C4-2B (cell line): ENCODE measurements around the gene ZNF521.

ENCODE experiments used
- ZFX ChIP-seq: fragments of 450-650 bp; IDR thresholded peaks from 2 replicates; pipeline ENCODE4 v1.6.1; 2017
- TF ChIP-seq, protein P1 (sequence below): fragments of 450-650 bp; conservative IDR thresholded peaks from 2 replicates; pipeline ENCODE4 v1.5.1; 2017; ENCODE audit warnings: mild to moderate bottlenecking

DNA sequence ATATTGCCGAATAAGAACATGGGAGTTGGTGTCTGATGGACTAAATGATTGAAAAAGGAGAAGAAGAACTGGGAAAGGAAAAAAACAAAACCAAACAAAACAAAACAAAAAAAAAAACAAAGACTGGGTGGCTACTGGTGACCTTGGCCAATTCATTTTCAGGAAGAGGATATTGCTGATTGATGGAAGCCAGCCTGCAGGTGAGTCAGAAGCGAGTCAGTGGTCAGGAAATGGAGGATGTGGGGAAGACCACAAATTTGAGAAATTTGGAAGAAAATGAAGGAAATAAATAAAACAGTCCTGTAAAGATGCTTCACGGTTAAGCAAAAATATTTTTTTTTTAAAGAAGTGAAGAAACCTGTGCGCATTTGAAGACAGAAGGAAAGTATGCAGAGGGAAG is 296.9 kb downstream of the ZNF521 start:
- TF ChIP-seq, protein P1, sequence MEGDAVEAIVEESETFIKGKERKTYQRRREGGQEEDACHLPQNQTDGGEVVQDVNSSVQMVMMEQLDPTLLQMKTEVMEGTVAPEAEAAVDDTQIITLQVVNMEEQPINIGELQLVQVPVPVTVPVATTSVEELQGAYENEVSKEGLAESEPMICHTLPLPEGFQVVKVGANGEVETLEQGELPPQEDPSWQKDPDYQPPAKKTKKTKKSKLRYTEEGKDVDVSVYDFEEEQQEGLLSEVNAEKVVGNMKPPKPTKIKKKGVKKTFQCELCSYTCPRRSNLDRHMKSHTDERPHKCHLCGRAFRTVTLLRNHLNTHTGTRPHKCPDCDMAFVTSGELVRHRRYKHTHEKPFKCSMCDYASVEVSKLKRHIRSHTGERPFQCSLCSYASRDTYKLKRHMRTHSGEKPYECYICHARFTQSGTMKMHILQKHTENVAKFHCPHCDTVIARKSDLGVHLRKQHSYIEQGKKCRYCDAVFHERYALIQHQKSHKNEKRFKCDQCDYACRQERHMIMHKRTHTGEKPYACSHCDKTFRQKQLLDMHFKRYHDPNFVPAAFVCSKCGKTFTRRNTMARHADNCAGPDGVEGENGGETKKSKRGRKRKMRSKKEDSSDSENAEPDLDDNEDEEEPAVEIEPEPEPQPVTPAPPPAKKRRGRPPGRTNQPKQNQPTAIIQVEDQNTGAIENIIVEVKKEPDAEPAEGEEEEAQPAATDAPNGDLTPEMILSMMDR: no peak
- TF ChIP-seq ZFX: no peak
